CD4-positive, alpha-beta T cell treated with Interleukin-17A for 4 hours (primary cell): ENCODE measurements around the gene MCFD2.

Experiments
- DNase-seq: peaks from one replicate; pipeline ENCODE4 v3.0.0-alpha.2; 2020; ENCODE audit warnings: mixed read lengths

The MCFD2 gene

GRCh38 chr2:46915281-46915810, at the start of gene MCFD2:
TSS of gene MCFD2 (minus strand) at chr2:46915806. CDS start at chr2:46909171, 6,635 bp downstream.
- no peak for DNase-seq

- no peak for DNase-seq
These were observed 49.4 kb upstream of the MCFD2 start for GRCh38 chr2:46964835-46965560.

DNA sequence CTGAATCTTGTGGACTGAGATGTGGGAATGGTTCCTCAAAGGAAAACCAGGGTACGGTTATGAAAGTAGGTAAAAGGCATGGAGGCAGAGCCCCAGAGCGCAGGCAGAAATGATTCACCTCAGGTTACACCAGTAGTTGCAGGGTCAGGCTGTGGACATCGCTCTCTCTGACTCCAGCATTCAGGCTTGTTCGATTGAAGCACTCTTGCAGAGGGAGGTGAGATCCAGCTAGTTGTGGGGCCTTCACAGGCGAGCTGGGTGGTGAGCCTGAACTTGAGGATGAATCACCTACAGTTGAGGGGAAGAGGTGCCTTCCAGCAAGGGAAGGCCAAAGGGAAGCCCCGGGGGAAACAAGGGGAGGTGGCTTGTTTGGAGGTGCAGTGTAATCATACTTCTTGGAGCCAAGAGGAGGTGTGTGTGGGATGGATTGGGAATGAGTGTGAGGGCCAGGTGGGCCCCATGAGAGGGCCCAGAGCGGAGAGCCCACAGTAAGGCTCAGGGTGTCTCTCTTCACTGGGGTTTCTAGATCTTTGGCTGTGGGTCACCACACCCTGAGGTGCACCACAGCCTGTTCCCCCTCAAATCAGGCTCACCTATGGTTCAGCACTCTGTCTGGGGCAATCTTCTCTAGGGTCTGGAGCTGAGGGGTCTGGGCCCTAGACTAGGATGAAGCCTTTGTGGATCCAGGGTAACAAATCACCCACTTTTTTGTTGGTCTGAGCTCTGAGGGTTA, 48.5 kb upstream of the MCFD2 start:
- no peak for DNase-seq

- DNase-seq = no peak
These were observed 47.6 kb upstream of the MCFD2 start for GRCh38 chr2:46963210-46963609.

GRCh38 chr2:46962751-46963150, 47.1 kb upstream of the MCFD2 start:
- DNase-seq = no peak

DNA sequence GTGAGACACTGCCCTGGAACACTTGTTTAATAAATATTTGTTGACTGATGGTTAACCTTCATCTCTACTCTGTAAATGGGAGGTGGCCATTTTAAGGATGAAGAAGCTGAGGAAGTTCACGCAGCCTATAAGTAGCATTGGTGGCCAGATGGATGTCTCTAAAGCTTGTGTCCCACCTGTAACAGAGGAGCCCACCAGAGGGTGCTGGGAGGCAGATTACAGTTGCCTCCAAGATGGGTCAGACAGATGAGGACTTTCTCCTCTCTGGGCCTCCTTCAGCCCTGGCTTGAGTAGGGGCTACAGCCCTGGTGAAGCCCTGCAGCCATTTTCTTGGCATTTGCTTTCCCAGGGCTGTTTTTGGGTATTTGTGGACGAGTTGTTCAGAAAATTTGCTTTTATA, 45.0 kb upstream of the MCFD2 start:
- DNase-seq = no peak

- no peak for DNase-seq
These were observed 42.9 kb upstream of the MCFD2 start for GRCh38 chr2:46958431-46959017.

- no peak for DNase-seq
These were observed 41.5 kb upstream of the MCFD2 start for GRCh38 chr2:46956981-46957531.

GRCh38 chr2:46955764-46956163, 40.2 kb upstream of the MCFD2 start:
- DNase-seq = no peak

DNA sequence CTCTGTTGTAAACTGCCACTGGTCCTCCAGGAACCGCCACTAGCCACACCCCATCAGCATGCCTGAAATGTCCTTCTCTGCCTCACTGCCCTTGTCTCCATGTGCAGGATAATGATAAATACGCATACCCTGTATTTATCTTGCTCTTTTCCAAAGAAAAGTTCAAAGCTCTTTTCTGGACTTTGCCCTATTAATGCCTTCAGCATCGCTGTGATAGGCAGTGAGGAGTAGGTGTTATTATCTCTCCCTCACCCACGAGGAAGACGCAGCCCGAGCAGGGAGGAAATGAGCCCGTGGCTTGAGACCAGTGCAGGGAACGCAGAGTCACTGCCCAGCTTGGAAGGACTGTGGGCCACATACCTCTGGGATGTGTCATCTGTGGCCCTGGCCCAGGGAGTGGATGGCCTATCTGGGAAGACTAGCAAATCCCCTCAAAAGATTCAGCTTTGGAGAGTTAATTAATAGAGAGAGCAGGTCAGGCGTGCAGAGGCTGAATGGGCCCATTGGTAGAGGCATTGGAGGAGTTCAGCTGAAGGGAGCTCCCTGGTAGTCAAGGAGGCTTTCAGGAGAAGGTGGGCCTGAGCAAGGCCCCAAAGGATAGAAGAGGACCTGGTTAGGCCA, 39.5 kb upstream of the MCFD2 start:
- no peak for DNase-seq

DNA sequence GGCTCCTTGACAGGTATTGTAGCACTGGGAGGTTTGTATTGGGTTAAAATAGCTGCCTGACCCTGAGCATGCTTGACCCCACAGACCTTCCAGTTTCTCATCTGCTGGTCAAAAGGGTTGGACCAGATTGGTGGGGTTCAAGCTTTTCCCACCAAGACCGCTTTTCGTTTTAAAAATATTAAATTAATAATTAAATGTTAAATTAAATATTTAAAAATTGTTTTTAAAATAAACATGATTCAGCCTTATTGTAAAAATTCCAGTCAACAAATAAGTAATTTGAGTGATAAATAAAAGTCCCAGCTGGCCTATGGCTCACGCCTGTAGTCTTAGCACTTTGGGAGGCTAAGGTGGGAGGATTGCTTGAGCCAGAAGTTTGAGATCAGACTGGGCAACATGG, 36.6 kb upstream of the MCFD2 start:
- DNase-seq = no peak

DNA sequence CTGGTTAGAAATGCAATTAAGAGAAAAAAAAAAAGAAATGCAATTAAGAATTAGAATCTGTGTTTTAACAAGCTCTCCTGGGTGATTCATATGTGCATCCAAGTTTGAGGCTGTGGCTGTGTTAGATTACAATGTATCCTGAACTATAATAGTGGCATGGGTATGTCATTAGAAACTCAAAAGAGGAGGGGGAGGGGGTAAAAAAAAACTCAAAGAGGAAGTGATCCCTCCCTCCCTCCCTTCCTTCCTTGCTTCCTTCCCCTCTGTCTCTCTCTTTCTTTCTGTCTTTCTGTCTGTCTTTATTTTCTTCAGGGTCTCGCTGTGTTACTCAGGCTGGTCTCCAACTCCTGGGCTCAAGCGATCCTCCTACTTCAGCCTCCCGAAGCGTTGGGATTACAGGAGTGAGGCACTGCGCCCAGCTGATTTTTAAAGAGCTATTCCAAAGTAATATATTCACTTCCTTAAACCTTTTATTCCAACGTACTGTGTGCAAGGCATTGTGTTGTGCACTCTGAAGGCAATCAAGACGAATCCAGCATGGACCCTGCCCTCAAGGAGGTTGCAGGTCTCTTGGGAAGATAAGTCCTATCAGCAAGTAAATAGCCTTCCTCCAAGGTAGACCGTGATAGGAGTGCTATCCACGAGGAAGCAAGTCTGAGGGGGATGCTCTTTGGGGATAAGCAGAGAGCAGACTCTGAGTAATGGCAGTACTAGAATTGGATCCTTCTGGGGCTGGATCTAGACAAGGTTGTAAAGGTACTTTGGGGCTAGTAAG, 35.9 kb upstream of the MCFD2 start:
- no peak for DNase-seq

DNA sequence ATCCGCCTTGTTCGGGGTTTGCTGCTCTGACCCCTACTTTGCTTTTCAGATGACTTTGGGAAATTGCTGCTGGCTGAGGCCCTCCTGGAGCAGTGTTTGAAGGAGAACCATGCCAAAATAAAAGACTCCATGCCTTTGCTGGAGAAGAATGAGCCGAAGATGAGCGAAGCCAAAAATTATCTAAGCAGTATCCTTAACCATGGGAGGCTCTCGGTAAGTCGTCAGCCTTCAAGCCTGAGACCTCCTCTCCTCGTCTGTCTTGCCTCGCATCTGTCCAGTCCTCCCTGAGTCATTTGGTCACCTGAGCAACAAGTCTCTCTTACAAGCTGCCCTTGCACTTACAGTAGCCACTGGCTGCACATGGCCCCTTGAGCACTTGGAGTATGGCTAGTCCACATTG, 34.7 kb upstream of the MCFD2 start:
- DNase-seq = no peak

DNA sequence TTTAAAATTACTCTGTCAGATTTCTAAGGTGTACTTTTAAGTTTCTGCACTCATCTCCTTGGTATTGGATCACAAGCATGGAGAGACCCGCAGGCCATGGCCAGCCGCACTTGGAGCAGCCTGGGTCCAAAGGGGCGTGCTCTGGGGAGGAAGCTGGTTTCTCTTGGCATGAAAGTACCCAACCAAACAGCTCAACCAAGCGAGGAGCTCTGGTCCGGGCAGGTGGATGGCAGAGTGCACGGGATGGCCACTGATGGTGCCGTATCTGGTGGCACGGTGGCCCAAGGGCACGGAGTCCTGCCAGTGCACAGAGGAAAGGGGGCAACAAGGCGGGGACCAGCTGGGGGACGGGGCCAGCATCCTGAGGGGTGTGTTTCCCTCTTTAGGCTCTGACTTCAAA, 32.2 kb upstream of the MCFD2 start:
- DNase-seq = no peak

GRCh38 chr2:46945671-46946070, 30.1 kb upstream of the MCFD2 start:
- no peak for DNase-seq

GRCh38 chr2:46943881-46944798, 28.5 kb upstream of the MCFD2 start:
- DNase-seq = peak; percentile 68

DNA sequence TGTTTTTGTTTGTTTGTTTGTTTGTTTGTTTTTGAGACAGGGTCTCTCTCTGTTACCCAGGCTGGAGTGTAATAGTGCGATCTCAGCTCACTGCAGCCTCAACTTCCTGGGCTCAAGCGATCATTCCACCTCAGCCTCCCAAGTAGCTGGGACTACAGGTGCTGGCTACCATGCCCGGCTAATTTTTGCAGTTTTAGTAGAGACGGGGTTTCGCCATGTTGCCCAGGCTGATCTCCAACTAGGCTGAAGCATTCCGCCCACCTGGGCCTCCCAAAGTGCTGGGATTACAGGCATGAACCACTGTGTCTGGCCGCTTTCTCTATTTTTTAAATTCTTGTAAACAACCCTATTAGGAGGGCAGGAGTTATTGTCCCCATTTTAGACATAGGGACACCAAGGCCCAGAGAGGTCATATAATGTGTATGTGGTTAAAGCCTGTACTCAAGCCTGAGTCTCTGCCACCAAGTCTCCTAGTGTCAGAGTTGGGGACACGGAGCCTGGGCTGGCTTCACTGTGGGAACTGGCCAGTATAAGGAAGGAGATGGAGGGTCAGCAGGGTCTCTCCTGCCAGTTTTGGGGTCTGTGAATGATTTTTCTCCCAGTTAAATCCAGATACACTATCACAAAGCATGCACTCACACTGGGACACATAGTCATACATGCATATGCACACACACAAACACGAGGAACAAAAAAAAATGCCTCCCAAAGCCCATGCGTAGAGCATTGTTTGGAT, 27.5 kb upstream of the MCFD2 start:
- no peak for DNase-seq

DNA sequence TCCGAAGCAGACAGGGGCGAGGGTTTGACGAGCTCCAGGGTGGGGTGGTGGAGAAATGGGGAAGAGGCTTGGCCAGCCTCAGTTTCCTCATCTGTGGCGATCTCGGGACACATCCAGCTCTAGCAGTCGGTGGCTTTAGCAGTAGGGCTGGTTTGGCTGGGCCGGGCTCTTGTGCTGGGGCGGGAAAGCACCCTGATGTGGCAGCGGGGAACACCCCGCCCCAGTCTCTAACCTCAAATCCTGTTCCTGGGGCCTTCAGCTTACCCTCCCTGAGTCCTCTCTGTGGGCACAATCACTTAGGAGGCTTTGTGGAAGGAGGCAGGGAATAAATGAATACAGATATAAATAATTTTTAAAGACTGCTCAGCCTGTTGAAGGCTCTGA, 26.5 kb upstream of the MCFD2 start:
- DNase-seq = peak; percentile 73

- no peak for DNase-seq
These were observed 24.2 kb upstream of the MCFD2 start for GRCh38 chr2:46939626-46940359.

- DNase-seq = no peak
These were observed 21.9 kb upstream of the MCFD2 start for GRCh38 chr2:46937471-46937901.
